ENCODE data around the gene SYS1.

Gene SYS1

GRCh38 chr20:45416917-45417316, 54.0 kb downstream of the SYS1 start:
- no peak for DNase-seq (ENCODE audit: low spot score)
